ENCODE data around the gene CHCHD6.

DNA sequence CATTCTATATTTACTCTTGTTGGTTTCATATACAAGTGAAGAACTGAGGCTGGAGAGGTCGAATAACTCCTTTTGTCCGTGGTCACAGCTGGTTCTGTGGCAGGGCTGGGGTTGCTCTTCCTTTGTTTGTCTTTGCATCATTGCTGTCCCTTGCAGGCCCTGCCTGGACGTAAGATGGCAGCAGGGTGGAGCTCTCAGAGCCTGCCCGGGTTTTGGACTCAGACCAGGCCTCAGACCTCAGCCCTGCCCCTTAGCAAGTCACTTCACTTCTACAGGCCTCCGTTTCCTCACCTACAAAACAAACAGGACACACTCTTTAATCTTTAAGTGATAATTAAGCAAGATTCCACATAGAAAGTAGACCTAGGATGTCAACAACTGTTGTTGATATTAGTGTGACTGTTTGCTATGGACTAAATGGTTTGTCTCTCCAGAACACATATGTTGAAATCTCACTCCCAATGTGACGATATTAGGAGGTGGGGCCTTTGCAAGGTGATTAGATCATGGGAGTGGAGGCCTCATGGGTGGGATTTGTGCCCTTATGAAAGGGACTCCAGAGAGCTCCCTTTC, 213.3 kb downstream of the CHCHD6 start:
- TF ChIP-seq, protein P1, sequence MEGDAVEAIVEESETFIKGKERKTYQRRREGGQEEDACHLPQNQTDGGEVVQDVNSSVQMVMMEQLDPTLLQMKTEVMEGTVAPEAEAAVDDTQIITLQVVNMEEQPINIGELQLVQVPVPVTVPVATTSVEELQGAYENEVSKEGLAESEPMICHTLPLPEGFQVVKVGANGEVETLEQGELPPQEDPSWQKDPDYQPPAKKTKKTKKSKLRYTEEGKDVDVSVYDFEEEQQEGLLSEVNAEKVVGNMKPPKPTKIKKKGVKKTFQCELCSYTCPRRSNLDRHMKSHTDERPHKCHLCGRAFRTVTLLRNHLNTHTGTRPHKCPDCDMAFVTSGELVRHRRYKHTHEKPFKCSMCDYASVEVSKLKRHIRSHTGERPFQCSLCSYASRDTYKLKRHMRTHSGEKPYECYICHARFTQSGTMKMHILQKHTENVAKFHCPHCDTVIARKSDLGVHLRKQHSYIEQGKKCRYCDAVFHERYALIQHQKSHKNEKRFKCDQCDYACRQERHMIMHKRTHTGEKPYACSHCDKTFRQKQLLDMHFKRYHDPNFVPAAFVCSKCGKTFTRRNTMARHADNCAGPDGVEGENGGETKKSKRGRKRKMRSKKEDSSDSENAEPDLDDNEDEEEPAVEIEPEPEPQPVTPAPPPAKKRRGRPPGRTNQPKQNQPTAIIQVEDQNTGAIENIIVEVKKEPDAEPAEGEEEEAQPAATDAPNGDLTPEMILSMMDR (IDR thresholded peaks at IDR 0.05): no peak
- TF ChIP-seq POLR2A (IDR thresholded peaks at IDR 0.05): no peak
